ENCODE results near the gene MT4.

The MT4 gene

GRCh38 chr16:56603589-56603988, 38.7 kb downstream of the MT4 start:
- peak; percentile 69 for TF ChIP-seq CTCF (conservative IDR thresholded peaks at IDR 0.05)
- peak overlapping the region; percentile 26; the same call in 1 of the 2 replicates for H3K27ac ChIP-seq

GRCh38 chr16:56604966-56605365, 40.1 kb downstream of the MT4 start:
- TF ChIP-seq CTCF (conservative IDR thresholded peaks at IDR 0.05) = no peak
- H3K27ac ChIP-seq = no peak overlapping the region

- H3K27ac ChIP-seq = peak overlapping the region; percentile 84
- no peak for TF ChIP-seq CTCF (conservative IDR thresholded peaks at IDR 0.05)
Measured at GRCh38 chr16:56605475-56605874, 40.6 kb downstream of the MT4 start.

- TF ChIP-seq CTCF (conservative IDR thresholded peaks at IDR 0.05) = no peak
Measured at GRCh38 chr16:56606071-56606475, 41.2 kb downstream of the MT4 start.

GRCh38 chr16:56606476-56607108, 41.7 kb downstream of the MT4 start:
- TF ChIP-seq CTCF (conservative IDR thresholded peaks at IDR 0.05) = no peak
- peak overlapping the region; percentile 84 for H3K27ac ChIP-seq

More at GRCh38 chr16:56606071-56606475, 41.2 kb downstream of the MT4 start:
- peak overlapping the region; percentile 84 for H3K27ac ChIP-seq

- H3K27ac ChIP-seq = peak overlapping the region; percentile 84
- TF ChIP-seq CTCF (conservative IDR thresholded peaks at IDR 0.05) = no peak
Measured at GRCh38 chr16:56607109-56607618, 42.3 kb downstream of the MT4 start.

GRCh38 chr16:56607675-56608042, 42.8 kb downstream of the MT4 start:
- peak overlapping the region; percentile 84 for H3K27ac ChIP-seq
- no peak for TF ChIP-seq CTCF (conservative IDR thresholded peaks at IDR 0.05)
